H1 (cell line): ENCODE results near the gene NUTM1. TPM values are rescaled to one million over a fixed set of nuclear protein-coding genes. Genes with fewer than 3 reads are reported as not detected.

Experiments used
- BRCA1 ChIP-seq: IDR thresholded peaks from 2 replicates; pipeline ENCODE4 v1.6.1; 2012; ENCODE audit warnings: low read depth, low read length, improper control_type of control experiment
- CEBPB ChIP-seq: IDR thresholded peaks from 2 replicates; pipeline ENCODE4 v1.6.1; 2012; ENCODE audit warnings: low read depth, low read length
- EZH2 ChIP-seq: fragments of 200-600 bp; sonication (generic); IDR thresholded peaks from 2 replicates; pipeline ENCODE4 v1.7.1; 2012; ENCODE audit warnings: low read depth, mild to moderate bottlenecking, moderate library complexity, low read length, inconsistent platforms; ENCODE audit not compliant: severe bottlenecking
- PHF8 ChIP-seq: fragments of 200-600 bp; sonication (generic); conservative IDR thresholded peaks from 2 replicates; pipeline ENCODE4 v1.7.1; 2012; ENCODE audit warnings: low read depth, mild to moderate bottlenecking, inconsistent platforms, low read length, moderate library complexity
- TAF7 ChIP-seq: optimal IDR thresholded peaks from 2 replicates; pipeline ENCODE3; 2011; ENCODE audit warnings: low read depth, mild to moderate bottlenecking, inconsistent platforms, low read length, moderate library complexity, borderline replicate concordance
- TCF12 ChIP-seq: IDR thresholded peaks from 2 replicates; pipeline ENCODE4 v1.6.1; 2011; ENCODE audit warnings: low read depth, mild to moderate bottlenecking, low read length
- TEAD4 ChIP-seq: IDR thresholded peaks from 2 replicates; pipeline ENCODE4 v1.6.1; 2012; ENCODE audit warnings: low read depth, low read length, inconsistent platforms, mixed read lengths
- polyA plus RNA-seq, 7 experiments: library from polyadenylated mRNA; depleted of rRNA in 3 of 7; stranded (reverse) in 5 of 7; unstranded in 2 of 7; fragments of >200 nt in 5 of 7; fragments of 200-250 nt in 2 of 7; gene quantifications; 1 replicate in 5 of 7; 2 replicates in 1 of 7; 4 replicates in 1 of 7; pipeline versions ENCODE4 v1.2.1 to v1.2.3, GENCODE V29; 2011 to 2013; ENCODE audit warnings: missing spikeins in 2 of 7, mixed read lengths in 2 of 7
- total RNA-seq: library from RNA; stranded (reverse); fragmentation: NEBNext Ultra II Directional; extraction: Animal tissue kit (Norgen Biotek cat#: 25700); gene quantifications from 2 replicates; pipeline ENCODE4 v1.2.1, GENCODE V29; 2021
- TF ChIP-seq, protein P1 (sequence below): fragments of 300-600 bp; sonication (generic); IDR thresholded peaks from 2 replicates; pipeline ENCODE4 v1.7.1; 2012; ENCODE audit warnings: low read length, moderate library complexity, mild to moderate bottlenecking, inconsistent platforms; ENCODE audit not compliant: insufficient replicate concordance
- TF ChIP-seq, protein P2 (sequence below): IDR thresholded peaks from 2 replicates; pipeline ENCODE4 v1.6.1; 2011; ENCODE audit warnings: low read length, improper control_type of control experiment

Gene NUTM1
- total and polyA plus RNA-seq, 2 of the 8 experiments (the other 6 are each of a cell fraction or from before 2014, with no cell fraction given) = 0.39 to 0.60 TPM

DNA sequence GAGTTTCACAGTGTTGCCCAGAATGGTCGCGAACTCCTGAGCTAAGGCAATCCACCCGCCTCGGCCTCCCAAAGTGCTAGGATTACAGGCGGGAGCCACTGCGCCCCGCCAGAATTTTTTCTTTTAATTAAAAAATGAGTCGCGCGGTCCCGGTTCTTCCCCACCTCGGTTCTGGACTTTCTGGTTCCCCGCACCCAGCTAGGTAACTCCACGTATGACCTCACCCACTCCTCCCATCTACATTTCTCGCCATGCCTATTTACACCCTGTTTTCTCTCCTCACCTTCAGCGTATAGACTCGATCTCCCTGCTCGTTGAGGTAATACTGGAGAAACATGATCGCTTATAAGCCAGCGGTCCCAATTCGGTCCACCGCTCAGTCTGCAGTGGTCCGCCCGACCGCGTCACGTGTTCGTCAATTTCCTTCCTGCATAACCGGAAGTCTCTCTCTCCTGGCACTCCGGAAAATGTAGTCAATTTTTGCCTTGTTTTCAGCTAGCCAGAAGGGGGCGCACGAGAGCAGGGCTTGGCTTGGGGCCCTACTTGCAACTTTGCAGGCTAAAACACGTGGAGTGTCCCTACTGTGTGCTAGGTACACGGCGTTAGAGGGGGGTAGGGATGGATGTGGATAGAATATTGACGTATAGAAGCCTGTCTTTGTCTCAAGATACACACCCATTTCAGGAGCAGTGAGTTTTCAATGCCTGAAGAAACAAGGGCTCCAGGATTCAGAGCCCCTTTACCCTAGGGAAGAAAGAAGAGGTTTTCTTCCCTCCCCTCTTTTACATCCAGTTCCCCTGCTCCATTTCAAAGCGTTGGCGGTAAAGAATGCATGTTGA is at the start of gene NUTM1, which contains the start of gene NOP10 (continued):
- TF ChIP-seq, protein P1, sequence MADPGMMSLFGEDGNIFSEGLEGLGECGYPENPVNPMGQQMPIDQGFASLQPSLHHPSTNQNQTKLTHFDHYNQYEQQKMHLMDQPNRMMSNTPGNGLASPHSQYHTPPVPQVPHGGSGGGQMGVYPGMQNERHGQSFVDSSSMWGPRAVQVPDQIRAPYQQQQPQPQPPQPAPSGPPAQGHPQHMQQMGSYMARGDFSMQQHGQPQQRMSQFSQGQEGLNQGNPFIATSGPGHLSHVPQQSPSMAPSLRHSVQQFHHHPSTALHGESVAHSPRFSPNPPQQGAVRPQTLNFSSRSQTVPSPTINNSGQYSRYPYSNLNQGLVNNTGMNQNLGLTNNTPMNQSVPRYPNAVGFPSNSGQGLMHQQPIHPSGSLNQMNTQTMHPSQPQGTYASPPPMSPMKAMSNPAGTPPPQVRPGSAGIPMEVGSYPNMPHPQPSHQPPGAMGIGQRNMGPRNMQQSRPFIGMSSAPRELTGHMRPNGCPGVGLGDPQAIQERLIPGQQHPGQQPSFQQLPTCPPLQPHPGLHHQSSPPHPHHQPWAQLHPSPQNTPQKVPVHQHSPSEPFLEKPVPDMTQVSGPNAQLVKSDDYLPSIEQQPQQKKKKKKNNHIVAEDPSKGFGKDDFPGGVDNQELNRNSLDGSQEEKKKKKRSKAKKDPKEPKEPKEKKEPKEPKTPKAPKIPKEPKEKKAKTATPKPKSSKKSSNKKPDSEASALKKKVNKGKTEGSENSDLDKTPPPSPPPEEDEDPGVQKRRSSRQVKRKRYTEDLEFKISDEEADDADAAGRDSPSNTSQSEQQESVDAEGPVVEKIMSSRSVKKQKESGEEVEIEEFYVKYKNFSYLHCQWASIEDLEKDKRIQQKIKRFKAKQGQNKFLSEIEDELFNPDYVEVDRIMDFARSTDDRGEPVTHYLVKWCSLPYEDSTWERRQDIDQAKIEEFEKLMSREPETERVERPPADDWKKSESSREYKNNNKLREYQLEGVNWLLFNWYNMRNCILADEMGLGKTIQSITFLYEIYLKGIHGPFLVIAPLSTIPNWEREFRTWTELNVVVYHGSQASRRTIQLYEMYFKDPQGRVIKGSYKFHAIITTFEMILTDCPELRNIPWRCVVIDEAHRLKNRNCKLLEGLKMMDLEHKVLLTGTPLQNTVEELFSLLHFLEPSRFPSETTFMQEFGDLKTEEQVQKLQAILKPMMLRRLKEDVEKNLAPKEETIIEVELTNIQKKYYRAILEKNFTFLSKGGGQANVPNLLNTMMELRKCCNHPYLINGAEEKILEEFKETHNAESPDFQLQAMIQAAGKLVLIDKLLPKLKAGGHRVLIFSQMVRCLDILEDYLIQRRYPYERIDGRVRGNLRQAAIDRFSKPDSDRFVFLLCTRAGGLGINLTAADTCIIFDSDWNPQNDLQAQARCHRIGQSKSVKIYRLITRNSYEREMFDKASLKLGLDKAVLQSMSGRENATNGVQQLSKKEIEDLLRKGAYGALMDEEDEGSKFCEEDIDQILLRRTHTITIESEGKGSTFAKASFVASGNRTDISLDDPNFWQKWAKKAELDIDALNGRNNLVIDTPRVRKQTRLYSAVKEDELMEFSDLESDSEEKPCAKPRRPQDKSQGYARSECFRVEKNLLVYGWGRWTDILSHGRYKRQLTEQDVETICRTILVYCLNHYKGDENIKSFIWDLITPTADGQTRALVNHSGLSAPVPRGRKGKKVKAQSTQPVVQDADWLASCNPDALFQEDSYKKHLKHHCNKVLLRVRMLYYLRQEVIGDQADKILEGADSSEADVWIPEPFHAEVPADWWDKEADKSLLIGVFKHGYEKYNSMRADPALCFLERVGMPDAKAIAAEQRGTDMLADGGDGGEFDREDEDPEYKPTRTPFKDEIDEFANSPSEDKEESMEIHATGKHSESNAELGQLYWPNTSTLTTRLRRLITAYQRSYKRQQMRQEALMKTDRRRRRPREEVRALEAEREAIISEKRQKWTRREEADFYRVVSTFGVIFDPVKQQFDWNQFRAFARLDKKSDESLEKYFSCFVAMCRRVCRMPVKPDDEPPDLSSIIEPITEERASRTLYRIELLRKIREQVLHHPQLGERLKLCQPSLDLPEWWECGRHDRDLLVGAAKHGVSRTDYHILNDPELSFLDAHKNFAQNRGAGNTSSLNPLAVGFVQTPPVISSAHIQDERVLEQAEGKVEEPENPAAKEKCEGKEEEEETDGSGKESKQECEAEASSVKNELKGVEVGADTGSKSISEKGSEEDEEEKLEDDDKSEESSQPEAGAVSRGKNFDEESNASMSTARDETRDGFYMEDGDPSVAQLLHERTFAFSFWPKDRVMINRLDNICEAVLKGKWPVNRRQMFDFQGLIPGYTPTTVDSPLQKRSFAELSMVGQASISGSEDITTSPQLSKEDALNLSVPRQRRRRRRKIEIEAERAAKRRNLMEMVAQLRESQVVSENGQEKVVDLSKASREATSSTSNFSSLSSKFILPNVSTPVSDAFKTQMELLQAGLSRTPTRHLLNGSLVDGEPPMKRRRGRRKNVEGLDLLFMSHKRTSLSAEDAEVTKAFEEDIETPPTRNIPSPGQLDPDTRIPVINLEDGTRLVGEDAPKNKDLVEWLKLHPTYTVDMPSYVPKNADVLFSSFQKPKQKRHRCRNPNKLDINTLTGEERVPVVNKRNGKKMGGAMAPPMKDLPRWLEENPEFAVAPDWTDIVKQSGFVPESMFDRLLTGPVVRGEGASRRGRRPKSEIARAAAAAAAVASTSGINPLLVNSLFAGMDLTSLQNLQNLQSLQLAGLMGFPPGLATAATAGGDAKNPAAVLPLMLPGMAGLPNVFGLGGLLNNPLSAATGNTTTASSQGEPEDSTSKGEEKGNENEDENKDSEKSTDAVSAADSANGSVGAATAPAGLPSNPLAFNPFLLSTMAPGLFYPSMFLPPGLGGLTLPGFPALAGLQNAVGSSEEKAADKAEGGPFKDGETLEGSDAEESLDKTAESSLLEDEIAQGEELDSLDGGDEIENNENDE = peak; percentile 33
- TF ChIP-seq PHF8 (peak; percentile 78), EZH2 (no peak), CEBPB (no peak), TEAD4 (0 out of 2 replicates have a peak, but pooled peaks have one; percentile 23), BRCA1 (no peak), TAF7 (no peak), TCF12 (no peak)
- TF ChIP-seq, protein P2, sequence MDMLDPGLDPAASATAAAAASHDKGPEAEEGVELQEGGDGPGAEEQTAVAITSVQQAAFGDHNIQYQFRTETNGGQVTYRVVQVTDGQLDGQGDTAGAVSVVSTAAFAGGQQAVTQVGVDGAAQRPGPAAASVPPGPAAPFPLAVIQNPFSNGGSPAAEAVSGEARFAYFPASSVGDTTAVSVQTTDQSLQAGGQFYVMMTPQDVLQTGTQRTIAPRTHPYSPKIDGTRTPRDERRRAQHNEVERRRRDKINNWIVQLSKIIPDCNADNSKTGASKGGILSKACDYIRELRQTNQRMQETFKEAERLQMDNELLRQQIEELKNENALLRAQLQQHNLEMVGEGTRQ = peak; percentile 93
